B cell (primary cell): ENCODE measurements around the gene LECT2.

Experiments used
- CTCF ChIP-seq: fragments of 200-600 bp; IDR thresholded peaks from one replicate; pipeline ENCODE4 v1.8.0; 2022; ENCODE audit warnings: antibody characterized with exemption, mild to moderate bottlenecking
- EZH2 ChIP-seq: IDR thresholded peaks from 2 replicates; pipeline ENCODE4 v1.6.1; 2012; ENCODE audit warnings: borderline replicate concordance, low read depth, mild to moderate bottlenecking, moderate library complexity, low read length; ENCODE audit not compliant: insufficient read depth, poor library complexity, severe bottlenecking

- TF ChIP-seq EZH2 (no peak), CTCF (no peak)
Measured at GRCh38 chr5:135951257-135951656, 3.5 kb downstream of the LECT2 start.
